DOHH2 (cell line): Measurements from ENCODE around the gene SLC10A4.
"Not testable (repeated sequence)": the region's sequence is repeated elsewhere in the genome, so short reads cannot be mapped to it uniquely, and the experiment has no call there.

ENCODE experiments used
- H3F3A ChIP-seq: fragments of 200-600 bp; sonication (generic), shearing (Covaris generic); 2 replicates; pipeline ENCODE4 v1.6.0; 2016; ENCODE audit warnings: antibody characterized with exemption, mild to moderate bottlenecking; ENCODE audit not compliant: control insufficient read depth, insufficient read depth
- H3K27ac ChIP-seq: fragments of 200-600 bp; sonication (generic); 2 replicates; pipeline ENCODE4 v1.5.1; 2014; ENCODE audit warnings: low read depth, mild to moderate bottlenecking, low read length, moderate library complexity
- H3K27me3 ChIP-seq: fragments of 200-600 bp; sonication (generic); 2 replicates; pipeline ENCODE4 v1.6.1; 2014; ENCODE audit warnings: mild to moderate bottlenecking, low read length, mixed read lengths; ENCODE audit not compliant: control insufficient read depth
- H3K36me3 ChIP-seq: fragments of 200-600 bp; sonication (generic); 2 replicates; pipeline ENCODE4 v1.6.1; 2014; ENCODE audit warnings: mild to moderate bottlenecking, low read length, moderate library complexity, mixed read lengths; ENCODE audit not compliant: control insufficient read depth
- H3K4me1 ChIP-seq: fragments of 200-600 bp; sonication (generic); 2 replicates; pipeline ENCODE4 v1.6.1; 2014; ENCODE audit warnings: mild to moderate bottlenecking, low read length, mixed read lengths; ENCODE audit not compliant: control insufficient read depth
- H3K4me2 ChIP-seq: fragments of 200-600 bp; sonication (generic); 2 replicates; pipeline ENCODE4 v1.6.0; 2014; ENCODE audit warnings: mild to moderate bottlenecking, low read length, moderate library complexity
- H3K4me3 ChIP-seq: fragments of 200-600 bp; sonication (generic); 2 replicates; pipeline ENCODE4 v1.5.1; 2014; ENCODE audit warnings: mild to moderate bottlenecking, low read length, mixed read lengths
- H3K79me2 ChIP-seq: fragments of 200-600 bp; sonication (generic); 2 replicates; pipeline ENCODE4 v1.6.1; 2014; ENCODE audit warnings: mild to moderate bottlenecking, low read length, mixed read lengths; ENCODE audit not compliant: control insufficient read depth
- H3K9me2 ChIP-seq: fragments of 200-600 bp; sonication (generic); replicated peaks from 2 replicates; pipeline ENCODE4 v1.6.1; 2014; ENCODE audit warnings: mild to moderate bottlenecking, low read length, mixed read lengths; ENCODE audit not compliant: control insufficient read depth
- H3K9me3 ChIP-seq: fragments of 200-600 bp; sonication (generic); 2 replicates; pipeline ENCODE4 v1.6.1; 2014; ENCODE audit warnings: antibody characterized with exemption, low read length, mixed read lengths; ENCODE audit not compliant: control insufficient read depth, insufficient read depth
- H4K20me1 ChIP-seq: fragments of 200-600 bp; sonication (generic); 2 replicates; pipeline ENCODE4 v1.6.0; 2014; ENCODE audit warnings: low read depth, mild to moderate bottlenecking, antibody characterized with exemption, low read length, moderate library complexity; ENCODE audit not compliant: control insufficient read depth, insufficient read depth
- CTCF ChIP-seq: fragments of 200-600 bp; sonication (generic); IDR thresholded peaks from one replicate; pipeline ENCODE4 v1.5.1; 2014; ENCODE audit warnings: antibody characterized with exemption, mild to moderate bottlenecking, low read depth, low read length; ENCODE audit not compliant: poor library complexity, severe bottlenecking
- EZH2phosphoT487 ChIP-seq: fragments of 200-600 bp; sonication (generic); IDR thresholded peaks from 2 replicates; pipeline ENCODE4 v1.6.1; 2017; ENCODE audit warnings: borderline replicate concordance, mild to moderate bottlenecking, antibody characterized with exemption, low read length, moderate library complexity, mixed read lengths

Gene SLC10A4

GRCh38 chr4:48483006-48483776 lies at the start of gene SLC10A4:
SLC10A4 (plus strand) TSS chr4:48483343; CDS start chr4:48483562, 219 bp downstream.
- H3K4me1 ChIP-seq, result no peaks in the 10 kb centered on the region
- H3K36me3 ChIP-seq, result no peaks in the 10 kb centered on the region
- H4K20me1 ChIP-seq, result no peaks in the 10 kb centered on the region
- no peak within 1 kb of the TSS for H3K27ac ChIP-seq
- H3F3A ChIP-seq, result no peaks in the 10 kb centered on the region
- TF ChIP-seq CTCF (no peak), EZH2phosphoT487 (no peak)
- H3K9me3 ChIP-seq, result no peaks in the 10 kb centered on the region
- no peaks in the 10 kb centered on the region for H3K9me2 ChIP-seq
- H3K4me2 ChIP-seq, result no peak within 1 kb of the TSS
- no peaks in the 10 kb centered on the region for H3K79me2 ChIP-seq
- H3K4me3 ChIP-seq, result no peak within 1 kb of the TSS
- peaks cover 12% of the 10 kb centered on the region for H3K27me3 ChIP-seq

- no peak for TF ChIP-seq CTCF
- TF ChIP-seq EZH2phosphoT487, result no peak
- no peaks in the 10 kb centered on the region for H3F3A ChIP-seq
- no peaks in the 10 kb centered on the region for H3K36me3 ChIP-seq
- no peaks in the 10 kb centered on the region for H3K9me3 ChIP-seq
- H3K9me2 ChIP-seq, result no peaks in the 10 kb centered on the region
- H3K27me3 ChIP-seq, result no peaks in the 10 kb centered on the region
- no peaks in the 10 kb centered on the region for H3K4me1 ChIP-seq
- H3K4me2 ChIP-seq, result no peak overlapping the region
- no peaks in the 10 kb centered on the region for H3K79me2 ChIP-seq
- no peaks in the 10 kb centered on the region for H4K20me1 ChIP-seq
- H3K27ac ChIP-seq, result no peak overlapping the region
- H3K4me3 ChIP-seq, result no peak overlapping the region
These were observed 46.8 kb upstream of the SLC10A4 start for GRCh38 chr4:48436318-48436717.

GRCh38 chr4:48439988-48440387 lies 43.2 kb upstream of the SLC10A4 start:
- Histone ChIP-seq H3K27ac (no peak overlapping the region), H3F3A (no peaks in the 10 kb centered on the region), H3K4me1 (no peaks in the 10 kb centered on the region), H4K20me1 (no peaks in the 10 kb centered on the region), H3K36me3 (no peaks in the 10 kb centered on the region), H3K4me3 (no peak overlapping the region), H3K27me3 (no peaks in the 10 kb centered on the region), H3K4me2 (no peak overlapping the region), H3K9me2 (no peaks in the 10 kb centered on the region), H3K79me2 (no peaks in the 10 kb centered on the region), H3K9me3 (no peaks in the 10 kb centered on the region)
- TF ChIP-seq EZH2phosphoT487, result no peak
- no peak for TF ChIP-seq CTCF

- H3K9me3 ChIP-seq, H3K27me3 ChIP-seq, H3K79me2 ChIP-seq, H3K4me2 ChIP-seq, H3K4me1 ChIP-seq, H3F3A ChIP-seq, H3K9me2 ChIP-seq, H3K4me3 ChIP-seq, H3K36me3 ChIP-seq, H3K27ac ChIP-seq, H4K20me1 ChIP-seq: not testable (repeated sequence)
These were observed 42.2 kb upstream of the SLC10A4 start for GRCh38 chr4:48440914-48441313.
